Uterus (tissue), 4 donors: ENCODE measurements around the gene PLCE1. TPM values are rescaled to one million over a fixed set of nuclear protein-coding genes. Genes with fewer than 3 reads are reported as not detected.

ENCODE experiments used
- DNase-seq, 2 donors: peaks; one replicate each; pipeline ENCODE4 v3.0.0-alpha.2; 2019 to 2020
- H3K27ac ChIP-seq, 2 donors: fragments of 200-600 bp; sonication (generic); 1 replicate in 1 of 2; 2 replicates in 1 of 2; pipeline ENCODE4 v1.5.1; 2016 to 2018
- H3K27me3 ChIP-seq, 2 donors: fragments of 200-600 bp; sonication (generic); one replicate each; pipeline ENCODE4 v1.5.1; 2018 to 2019; ENCODE audit warnings: control low read depth in 1 of 2
- H3K36me3 ChIP-seq, 2 donors: fragments of 200-600 bp; sonication (generic); one replicate each; pipeline ENCODE4 v1.5.1; 2019; ENCODE audit warnings: control low read depth in 1 of 2
- H3K4me1 ChIP-seq, 2 donors: fragments of 200-600 bp; sonication (generic); one replicate each; pipeline ENCODE4 v1.5.1; 2018 to 2019; ENCODE audit warnings: control low read depth in 1 of 2
- H3K4me3 ChIP-seq, 2 donors: fragments of 200-600 bp; sonication (generic); 1 replicate in 1 of 2; 2 replicates in 1 of 2; pipeline ENCODE4 v1.5.1; 2018 to 2019; ENCODE audit warnings: mild to moderate bottlenecking in 1 of 2
- H3K9me3 ChIP-seq, 2 donors: fragments of 200-600 bp; sonication (generic); one replicate each; pipeline ENCODE4 v1.5.1; 2019; ENCODE audit warnings: control low read depth in 1 of 2
- POLR2A ChIP-seq, 2 donors: fragments of 450-650 bp; IDR thresholded peaks; one replicate each; pipeline ENCODE4 v1.6.1; 2016; ENCODE audit warnings: antibody characterized with exemption in 2 of 2, mild to moderate bottlenecking in 1 of 2, moderate library complexity in 1 of 2
- intact Hi-C: fragments of 100-400 bp; cut with DNase I; formaldehyde crosslinking; loops from one replicate; pipeline ENCODE4 v1.15.1; 2023; ENCODE audit warnings: low total_unique reads
- total RNA-seq, 4 donors: library from RNA; depleted of rRNA in 3 of 4; stranded (reverse); fragments of >200 nt in 3 of 4; gene quantifications; one replicate each; pipeline versions ENCODE4 v1.1.0 to v1.2.4, GENCODE V29; 2014 to 2023
- TF ChIP-seq, protein P1 (sequence below), 4 experiments: fragments of 200-600 bp in 2 of 4; fragments of 450-650 bp in 2 of 4; sonication (generic) in 2 of 4; IDR thresholded peaks; one replicate each; pipeline ENCODE4 v1.5.1; 2016 to 2019; ENCODE audit warnings: antibody characterized with exemption in 4 of 4, mild to moderate bottlenecking in 2 of 4, moderate library complexity in 1 of 4
- donor health status: DM: yes; HTN: yes; CAD: no.

PLCE1 gene
- total RNA-seq, 4 donors from 2014 or later, result 7.1 to 21.7 (median 12.9) TPM

DNA sequence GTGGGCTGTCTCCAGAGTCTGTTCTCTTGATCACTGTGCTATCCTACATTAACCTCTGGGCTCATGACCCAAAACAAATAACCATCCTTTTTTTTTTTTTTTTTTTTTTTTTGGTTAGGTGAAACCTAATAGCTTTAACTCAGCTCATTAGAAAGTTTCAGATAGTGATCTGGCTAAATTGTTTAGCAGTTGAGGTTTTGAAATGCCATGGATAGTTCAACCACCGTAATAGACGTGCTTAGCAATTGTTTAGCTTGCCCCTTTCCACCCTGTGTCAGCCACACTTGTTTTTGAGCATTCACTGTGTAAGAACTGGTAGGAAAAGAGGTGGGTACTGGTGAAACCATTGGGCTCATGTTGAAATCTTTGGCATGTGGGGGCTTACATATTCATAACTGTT lies 3.8 kb downstream of the PLCE1 start:
- intact Hi-C loops, result no loop called here
- TF ChIP-seq, protein P1, sequence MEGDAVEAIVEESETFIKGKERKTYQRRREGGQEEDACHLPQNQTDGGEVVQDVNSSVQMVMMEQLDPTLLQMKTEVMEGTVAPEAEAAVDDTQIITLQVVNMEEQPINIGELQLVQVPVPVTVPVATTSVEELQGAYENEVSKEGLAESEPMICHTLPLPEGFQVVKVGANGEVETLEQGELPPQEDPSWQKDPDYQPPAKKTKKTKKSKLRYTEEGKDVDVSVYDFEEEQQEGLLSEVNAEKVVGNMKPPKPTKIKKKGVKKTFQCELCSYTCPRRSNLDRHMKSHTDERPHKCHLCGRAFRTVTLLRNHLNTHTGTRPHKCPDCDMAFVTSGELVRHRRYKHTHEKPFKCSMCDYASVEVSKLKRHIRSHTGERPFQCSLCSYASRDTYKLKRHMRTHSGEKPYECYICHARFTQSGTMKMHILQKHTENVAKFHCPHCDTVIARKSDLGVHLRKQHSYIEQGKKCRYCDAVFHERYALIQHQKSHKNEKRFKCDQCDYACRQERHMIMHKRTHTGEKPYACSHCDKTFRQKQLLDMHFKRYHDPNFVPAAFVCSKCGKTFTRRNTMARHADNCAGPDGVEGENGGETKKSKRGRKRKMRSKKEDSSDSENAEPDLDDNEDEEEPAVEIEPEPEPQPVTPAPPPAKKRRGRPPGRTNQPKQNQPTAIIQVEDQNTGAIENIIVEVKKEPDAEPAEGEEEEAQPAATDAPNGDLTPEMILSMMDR (IDR thresholded peaks at IDR 0.05), result no peak
- no peak for TF ChIP-seq POLR2A (IDR thresholded peaks at IDR 0.05)
- Histone ChIP-seq H3K9me3 (no peaks in the 10 kb centered on the region), H3K4me3 (no peak overlapping the region), H3K36me3 (no peaks in the 10 kb centered on the region), H3K27me3 (no peaks in the 10 kb centered on the region), H3K27ac (no peak overlapping the region), H3K4me1 (no peaks in the 10 kb centered on the region)
- DNase-seq, result no peak

- Histone ChIP-seq H3K36me3 (no peaks in the 10 kb centered on the region), H3K9me3 (no peaks in the 10 kb centered on the region), H3K4me1 (no peaks in the 10 kb centered on the region), H3K27ac (peak overlapping the region; percentile 72 to 77), H3K4me3 (no peak overlapping the region), H3K27me3 (no peaks in the 10 kb centered on the region)
- DNase-seq, result peak; percentile 74 to 75
- TF ChIP-seq, protein P1 (IDR thresholded peaks at IDR 0.05), result peak in 1 of 4 experiments; percentile 13
- no peak for TF ChIP-seq POLR2A (IDR thresholded peaks at IDR 0.05)
- intact Hi-C loops, result no loop called here
Observed at GRCh38 chr10:93999401-93999851, 5.7 kb downstream of the PLCE1 start.

DNA sequence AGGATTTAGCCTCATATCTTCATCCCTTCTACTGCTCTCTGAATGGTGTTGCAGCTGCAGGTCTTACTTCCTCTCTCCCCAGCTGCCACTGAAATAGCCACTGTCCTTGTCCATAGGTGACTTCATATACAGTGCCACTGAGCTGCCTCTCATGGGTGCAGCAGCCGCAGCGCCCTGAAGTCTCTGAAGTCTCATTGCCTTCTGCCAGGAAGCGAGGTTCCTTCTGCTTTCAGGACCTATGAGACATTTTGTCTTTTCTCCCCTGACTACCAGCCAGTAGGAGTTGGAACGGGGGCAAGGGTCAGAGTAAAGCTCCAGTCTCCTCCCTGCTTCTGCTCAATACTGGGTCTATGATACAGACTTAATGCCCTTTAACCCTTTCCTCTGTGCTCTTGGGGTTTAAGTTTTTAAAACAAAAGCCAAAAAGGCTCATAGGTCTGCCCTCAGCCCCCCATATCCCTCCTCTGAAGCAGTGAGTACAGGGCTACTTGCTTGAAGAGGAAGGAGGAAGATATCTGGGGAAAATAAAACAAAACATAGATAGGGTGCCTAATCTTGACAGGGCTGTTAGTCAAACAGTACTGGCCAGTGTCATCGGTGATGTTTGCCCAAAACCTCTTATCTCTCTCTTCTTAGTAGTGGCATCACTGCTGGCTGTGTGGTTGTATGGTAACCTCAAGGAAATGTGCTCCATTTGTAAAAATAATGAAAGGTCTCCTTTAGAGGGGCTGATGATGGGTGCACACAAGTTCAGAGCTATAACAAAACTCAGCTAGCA lies 7.1 kb downstream of the PLCE1 start:
- intact Hi-C loops, result no loop called here
- H3K36me3 ChIP-seq, result no peaks in the 10 kb centered on the region
- TF ChIP-seq, protein P1 (IDR thresholded peaks at IDR 0.05), result no peak
- no peak for TF ChIP-seq POLR2A (IDR thresholded peaks at IDR 0.05)
- H3K27ac ChIP-seq, result peak overlapping the region; percentile 72 to 77
- no peak for DNase-seq
- H3K4me3 ChIP-seq, result no peak overlapping the region
- H3K27me3 ChIP-seq, result no peaks in the 10 kb centered on the region
- no peaks in the 10 kb centered on the region for H3K4me1 ChIP-seq
- H3K9me3 ChIP-seq, result no peaks in the 10 kb centered on the region

GRCh38 chr10:94001416-94001810 lies 7.7 kb downstream of the PLCE1 start:
- no peak overlapping the region for H3K4me3 ChIP-seq
- DNase-seq, result no peak
- TF ChIP-seq, protein P1 (IDR thresholded peaks at IDR 0.05), result no peak
- TF ChIP-seq POLR2A (IDR thresholded peaks at IDR 0.05), result no peak
- intact Hi-C loops, result no loop called here
- H3K36me3 ChIP-seq, result no peaks in the 10 kb centered on the region
- H3K27ac ChIP-seq, result no peak overlapping the region
- no peaks in the 10 kb centered on the region for H3K9me3 ChIP-seq
- H3K27me3 ChIP-seq, result no peaks in the 10 kb centered on the region
- no peaks in the 10 kb centered on the region for H3K4me1 ChIP-seq

- no peaks in the 10 kb centered on the region for H3K4me1 ChIP-seq
- no peak overlapping the region for H3K4me3 ChIP-seq
- no peak for TF ChIP-seq POLR2A (IDR thresholded peaks at IDR 0.05)
- TF ChIP-seq, protein P1 (IDR thresholded peaks at IDR 0.05), result no peak
- DNase-seq, result no peak
- no peaks in the 10 kb centered on the region for H3K36me3 ChIP-seq
- H3K27ac ChIP-seq, result no peak overlapping the region
- intact Hi-C loops, result no loop called here
- no peaks in the 10 kb centered on the region for H3K9me3 ChIP-seq
- H3K27me3 ChIP-seq, result no peaks in the 10 kb centered on the region
Observed at GRCh38 chr10:94002156-94002555, 8.4 kb downstream of the PLCE1 start.
